Measurements from ENCODE around the gene FUNDC1.
"Not testable (repeated sequence)": the region's sequence is repeated elsewhere in the genome, so short reads cannot be mapped to it uniquely, and the experiment has no call there.

FUNDC1 gene, protein sequence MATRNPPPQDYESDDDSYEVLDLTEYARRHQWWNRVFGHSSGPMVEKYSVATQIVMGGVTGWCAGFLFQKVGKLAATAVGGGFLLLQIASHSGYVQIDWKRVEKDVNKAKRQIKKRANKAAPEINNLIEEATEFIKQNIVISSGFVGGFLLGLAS

DNA sequence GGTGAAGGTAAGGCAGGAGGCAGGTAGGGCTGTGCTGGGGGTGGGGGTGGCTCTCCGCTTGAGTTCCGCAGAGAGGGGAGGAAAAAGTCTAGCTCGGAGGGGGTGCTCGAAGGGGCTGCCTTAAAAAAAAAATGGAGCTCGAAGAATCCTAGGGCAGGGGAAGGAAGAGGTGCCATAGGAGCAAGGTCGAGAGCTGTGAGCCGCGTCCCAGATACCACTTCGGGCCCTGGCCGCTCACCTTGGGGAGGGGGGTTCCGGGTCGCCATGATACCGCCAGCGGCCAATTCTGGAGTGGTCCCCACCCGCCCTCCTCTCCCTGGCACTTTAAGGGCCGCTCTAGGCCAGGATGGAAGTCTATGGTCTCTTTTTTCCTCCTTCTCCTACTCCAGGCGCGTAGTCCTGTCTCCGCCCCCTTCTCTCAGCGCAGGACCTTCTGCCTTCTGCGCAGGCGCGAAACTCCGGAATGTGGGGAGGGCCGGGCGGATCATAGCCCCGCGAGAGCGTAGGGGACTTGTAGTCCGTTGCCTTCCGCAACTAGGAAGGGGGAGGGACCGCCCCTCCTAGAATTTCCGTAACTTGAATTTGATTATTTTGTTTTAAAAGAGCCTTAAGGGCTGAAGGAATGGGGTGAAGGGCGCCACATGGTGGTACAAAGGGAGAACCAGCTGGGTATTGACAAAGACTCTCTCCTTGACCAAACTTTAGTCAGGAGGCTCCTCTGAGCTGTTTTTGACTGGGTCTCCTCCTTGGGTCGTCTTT lies at the start of gene FUNDC1:
Gene FUNDC1 (minus strand): TSS at position 293 of the 759 bp plus-strand sequence. CDS start 27 bp downstream, at position 266.
- Mint-ChIP-seq H3K36me3 (peaks cover 18% of the 10 kb centered on the region), H3K9me3 (no peaks in the 10 kb centered on the region)

DNA sequence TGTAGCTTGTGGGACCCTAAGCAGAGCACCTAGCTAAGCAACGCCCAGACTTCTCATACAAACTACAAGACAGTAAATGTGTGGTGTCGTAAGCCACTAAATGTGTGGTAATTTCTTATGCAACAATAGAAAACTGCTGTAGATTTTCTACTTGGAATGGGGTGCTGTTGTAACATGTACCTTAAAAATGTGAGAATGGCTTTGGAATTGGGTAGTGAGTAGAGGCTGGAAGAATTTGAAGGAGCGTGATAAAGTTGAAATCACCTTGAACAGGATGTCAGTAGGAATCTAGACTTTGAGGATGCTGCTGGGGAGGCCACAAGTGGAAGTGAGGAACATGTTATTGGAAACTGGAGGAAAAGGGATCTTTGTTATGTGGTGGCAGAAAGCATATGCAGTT lies 43.2 kb upstream of the FUNDC1 start:
- Mint-ChIP-seq H3K27me3 (no peaks in the 10 kb centered on the region), H3K4me1 (no peaks in the 10 kb centered on the region), H3K9me3 (peaks cover 6% of the 10 kb centered on the region), H3K36me3 (no peaks in the 10 kb centered on the region), H3K27ac (no peak overlapping the region), H3K4me3 (no peak overlapping the region)
- ATAC-seq = no peak

More for the DNA sequence above, at the start of gene FUNDC1:
- no peaks in the 10 kb centered on the region for H3K27me3 Mint-ChIP-seq
- H3K27ac Mint-ChIP-seq = peak within 1 kb of the TSS; percentile 90
- H3K4me3 Mint-ChIP-seq = peak within 1 kb of the TSS; percentile 94
- peak; percentile 98 for ATAC-seq
- peaks cover 17% of the 10 kb centered on the region for H3K4me1 Mint-ChIP-seq

DNA sequence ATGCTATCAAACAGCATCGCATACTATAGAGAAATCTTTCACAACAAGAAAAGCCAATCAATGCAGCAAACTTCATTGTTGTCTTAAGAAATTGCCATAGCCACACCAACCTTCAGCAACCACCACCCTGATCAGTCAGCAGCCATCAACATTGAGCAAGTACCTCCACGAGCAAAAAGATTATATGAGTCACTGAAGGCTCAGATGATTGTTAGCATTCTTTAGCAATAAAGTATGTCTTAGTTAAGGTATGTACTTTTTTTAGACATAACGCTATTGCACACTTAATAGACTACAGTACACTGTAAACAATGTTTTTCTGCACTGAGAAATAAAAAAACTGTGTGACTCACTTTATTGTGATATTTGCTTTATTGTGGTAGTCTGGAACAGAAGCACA lies 37.8 kb upstream of the FUNDC1 start:
- Mint-ChIP-seq H3K27me3 (no peaks in the 10 kb centered on the region), H3K36me3 (no peaks in the 10 kb centered on the region), H3K27ac (no peak overlapping the region), H3K4me1 (no peaks in the 10 kb centered on the region), H3K9me3 (peaks cover 6% of the 10 kb centered on the region), H3K4me3 (no peak overlapping the region)
- ATAC-seq = no peak

DNA sequence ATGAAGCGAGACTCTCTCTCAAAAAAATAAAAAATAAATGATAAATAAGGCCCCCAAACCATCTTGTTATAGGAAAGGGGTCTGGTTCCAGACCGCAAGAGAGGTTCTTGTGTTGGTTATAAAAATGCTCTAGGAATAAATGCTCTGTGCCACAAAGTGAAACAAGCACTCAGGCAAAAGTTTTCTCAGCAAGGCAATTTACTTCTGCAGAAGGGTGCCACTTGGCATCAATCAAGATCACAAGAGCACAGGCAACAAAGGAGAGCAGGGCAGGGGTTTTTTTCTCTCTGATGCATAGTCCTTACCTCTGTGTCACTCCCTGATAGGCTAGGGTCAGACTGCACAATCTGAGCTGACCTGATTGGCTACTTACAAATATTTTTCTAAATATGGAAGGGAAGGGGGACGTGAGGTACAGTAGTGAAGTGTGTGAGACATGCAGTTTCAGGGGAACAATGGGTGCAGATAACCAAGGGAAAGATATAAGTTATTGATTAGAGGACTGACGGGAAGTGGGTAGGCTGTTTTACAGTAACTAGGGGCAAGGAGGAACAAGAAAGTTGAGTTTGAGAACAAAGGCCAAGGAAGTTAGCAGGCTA lies 29.8 kb upstream of the FUNDC1 start:
- Mint-ChIP-seq H3K4me1 (no peaks in the 10 kb centered on the region), H3K4me3 (no peak overlapping the region), H3K9me3 (peaks cover 8% of the 10 kb centered on the region), H3K27ac (no peak overlapping the region), H3K36me3 (no peaks in the 10 kb centered on the region), H3K27me3 (no peaks in the 10 kb centered on the region)
- ATAC-seq = no peak

DNA sequence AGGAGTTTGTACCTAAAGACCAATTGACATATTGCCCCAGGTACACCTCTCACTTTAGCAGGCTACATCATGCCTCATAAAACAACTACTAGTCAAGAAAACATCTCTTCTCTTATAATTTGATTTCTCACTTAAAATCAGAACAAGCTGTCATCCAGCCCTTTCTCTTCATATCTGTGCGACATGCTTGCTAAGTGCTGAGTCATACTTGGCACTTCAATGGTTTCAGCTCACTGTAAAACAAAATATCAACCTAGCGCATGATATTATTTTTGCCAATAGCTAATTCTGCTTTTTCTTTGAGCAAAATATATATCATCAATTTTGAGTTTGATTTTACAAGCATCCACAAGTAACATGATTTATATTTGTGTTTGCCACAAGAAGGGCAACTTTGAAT lies 27.9 kb upstream of the FUNDC1 start:
- H3K27me3 Mint-ChIP-seq = no peaks in the 10 kb centered on the region
- H3K9me3 Mint-ChIP-seq = peaks cover 11% of the 10 kb centered on the region
- no peak overlapping the region for H3K4me3 Mint-ChIP-seq
- no peaks in the 10 kb centered on the region for H3K36me3 Mint-ChIP-seq
- H3K4me1 Mint-ChIP-seq = no peaks in the 10 kb centered on the region
- H3K27ac Mint-ChIP-seq = no peak overlapping the region
- ATAC-seq = no peak

DNA sequence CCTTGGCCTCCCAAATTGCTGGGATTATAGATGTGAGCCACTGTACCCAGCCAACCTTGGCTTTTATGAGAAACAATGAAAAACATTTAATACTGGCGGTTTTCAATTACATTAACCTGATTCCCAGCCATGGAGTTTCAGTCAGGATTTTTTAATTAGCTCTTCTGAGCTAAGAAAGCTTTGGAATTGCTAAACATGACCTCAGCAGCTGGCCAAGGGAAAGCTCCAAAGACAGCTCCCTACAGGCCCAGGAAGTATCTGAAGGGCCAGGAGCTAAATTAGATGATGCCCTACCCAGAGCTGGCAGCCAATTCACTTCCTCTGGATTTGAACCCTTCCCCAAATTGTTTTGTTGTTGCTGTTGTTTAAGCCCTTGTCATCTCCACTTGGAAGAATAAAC lies 26.5 kb upstream of the FUNDC1 start:
- Mint-ChIP-seq H3K9me3 (peaks cover 11% of the 10 kb centered on the region), H3K36me3 (no peaks in the 10 kb centered on the region), H3K27ac (no peak overlapping the region), H3K27me3 (no peaks in the 10 kb centered on the region), H3K4me3 (no peak overlapping the region), H3K4me1 (no peaks in the 10 kb centered on the region)
- ATAC-seq = no peak

DNA sequence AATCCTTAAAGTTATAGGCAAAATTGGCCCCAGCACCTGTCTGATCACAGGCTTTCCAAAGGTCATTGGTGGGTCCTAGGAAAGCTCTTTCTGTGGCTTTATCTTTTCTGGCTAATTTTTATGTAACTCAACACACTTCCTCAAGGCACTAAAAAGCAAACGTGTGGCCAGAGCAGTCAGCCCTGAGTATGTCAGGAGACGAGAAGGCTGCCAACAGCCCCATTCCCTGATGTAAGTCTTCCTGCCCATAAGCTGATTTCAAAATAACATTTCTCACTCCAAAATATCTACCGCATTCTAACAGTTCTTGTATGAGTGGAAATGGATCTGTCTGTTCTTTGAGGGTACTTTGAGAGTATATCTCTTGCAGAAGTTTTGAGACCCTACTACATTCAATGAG lies 25.5 kb upstream of the FUNDC1 start:
- Mint-ChIP-seq H3K4me3 (no peak overlapping the region), H3K36me3 (no peaks in the 10 kb centered on the region), H3K4me1 (no peaks in the 10 kb centered on the region), H3K27me3 (no peaks in the 10 kb centered on the region), H3K27ac (no peak overlapping the region), H3K9me3 (peaks cover 11% of the 10 kb centered on the region)
- no peak for ATAC-seq

DNA sequence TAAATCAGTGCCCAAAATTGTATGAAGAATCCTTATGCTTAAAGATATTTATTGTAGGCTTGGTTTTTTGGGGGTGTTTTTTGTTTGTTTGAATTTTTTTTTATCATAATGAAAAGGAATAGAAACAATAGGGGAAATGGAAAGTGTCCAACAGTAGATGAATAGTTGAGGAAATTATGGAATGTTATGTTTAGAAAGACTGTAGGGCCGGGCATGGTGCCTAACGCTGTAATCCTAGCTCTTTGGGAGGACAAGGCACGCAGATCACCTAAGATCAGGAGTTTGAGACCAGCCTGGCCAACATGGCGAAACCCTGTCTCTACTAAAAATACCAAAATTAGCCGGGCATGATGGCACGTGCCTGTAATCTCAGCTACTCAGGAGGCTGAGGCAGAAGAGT lies 19.2 kb upstream of the FUNDC1 start:
- not testable (repeated sequence) for H3K36me3 Mint-ChIP-seq, H3K27me3 Mint-ChIP-seq, ATAC-seq, H3K27ac Mint-ChIP-seq, H3K4me3 Mint-ChIP-seq, H3K4me1 Mint-ChIP-seq, H3K9me3 Mint-ChIP-seq

DNA sequence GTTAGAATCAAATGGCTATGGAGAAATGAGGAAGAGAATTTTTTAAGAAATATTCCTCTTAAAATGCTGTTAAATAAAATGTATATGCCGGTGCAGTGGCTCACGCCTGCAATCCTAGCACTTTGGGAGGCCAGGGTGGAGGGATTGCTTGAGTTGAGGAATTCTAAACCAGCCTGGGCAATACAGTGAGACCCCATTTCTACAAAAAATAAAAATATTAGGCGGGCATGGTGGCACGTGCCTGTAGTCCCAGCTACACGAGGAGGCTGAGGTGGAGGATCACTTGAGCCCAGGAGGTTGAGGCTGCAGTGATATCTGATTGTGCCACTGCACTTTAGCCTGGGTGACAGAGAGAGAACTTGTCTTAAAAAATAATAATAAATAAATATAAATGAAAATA lies 7.9 kb upstream of the FUNDC1 start:
- H3K4me1 Mint-ChIP-seq = peaks cover 1% of the 10 kb centered on the region
- ATAC-seq = no peak
- no peak overlapping the region for H3K4me3 Mint-ChIP-seq
- no peak overlapping the region for H3K27ac Mint-ChIP-seq
- H3K9me3 Mint-ChIP-seq = no peaks in the 10 kb centered on the region
- H3K36me3 Mint-ChIP-seq = no peaks in the 10 kb centered on the region
- no peaks in the 10 kb centered on the region for H3K27me3 Mint-ChIP-seq

DNA sequence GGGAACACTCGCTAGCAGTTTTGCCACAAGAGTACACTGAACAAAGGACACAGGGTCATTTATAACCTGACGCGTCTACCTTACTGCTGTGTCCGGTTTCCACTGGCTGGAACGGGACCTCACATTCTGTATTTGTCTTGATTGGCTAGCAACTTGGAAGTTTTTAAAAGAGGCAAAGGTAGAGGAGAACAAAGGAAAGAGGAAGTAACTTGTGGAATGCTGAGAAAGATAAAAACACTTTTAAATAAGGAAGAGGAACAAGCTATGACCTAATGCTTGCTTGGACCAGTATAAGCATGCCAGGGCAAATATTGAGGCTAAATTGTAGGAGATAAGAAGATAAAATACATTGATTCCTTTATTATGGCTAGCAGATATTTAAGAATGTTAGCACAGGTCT lies 2.8 kb upstream of the FUNDC1 start:
- H3K4me3 Mint-ChIP-seq, H3K27ac Mint-ChIP-seq, ATAC-seq, H3K27me3 Mint-ChIP-seq, H3K9me3 Mint-ChIP-seq, H3K36me3 Mint-ChIP-seq: not testable (repeated sequence)
- H3K4me1 Mint-ChIP-seq = peaks cover 11% of the 10 kb centered on the region

DNA sequence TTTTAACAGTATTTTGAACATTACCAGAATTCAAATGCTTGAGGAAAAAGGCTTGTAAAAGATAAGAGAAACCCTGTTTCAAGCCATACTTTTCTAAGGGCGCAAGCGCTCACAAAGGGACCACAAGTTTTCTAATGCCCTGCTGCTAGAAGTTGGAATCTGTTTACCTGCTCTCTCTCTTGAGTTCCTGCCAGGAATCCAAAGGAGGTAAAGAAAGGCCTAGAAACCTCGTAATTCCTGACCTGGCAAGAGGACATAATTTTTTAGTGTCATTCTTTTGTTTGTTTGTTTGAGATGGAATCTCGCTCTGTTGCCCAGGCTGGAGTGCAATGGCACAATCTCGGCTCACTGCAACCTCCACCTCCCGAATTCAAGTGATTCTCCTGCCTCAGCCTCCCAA lies 1.4 kb upstream of the FUNDC1 start:
- H3K36me3 Mint-ChIP-seq = peaks cover 7% of the 10 kb centered on the region
- no peaks in the 10 kb centered on the region for H3K9me3 Mint-ChIP-seq
- no peaks in the 10 kb centered on the region for H3K27me3 Mint-ChIP-seq
- no peak overlapping the region for H3K4me3 Mint-ChIP-seq
- no peak for ATAC-seq
- no peak overlapping the region for H3K27ac Mint-ChIP-seq
- H3K4me1 Mint-ChIP-seq = peaks cover 14% of the 10 kb centered on the region

DNA sequence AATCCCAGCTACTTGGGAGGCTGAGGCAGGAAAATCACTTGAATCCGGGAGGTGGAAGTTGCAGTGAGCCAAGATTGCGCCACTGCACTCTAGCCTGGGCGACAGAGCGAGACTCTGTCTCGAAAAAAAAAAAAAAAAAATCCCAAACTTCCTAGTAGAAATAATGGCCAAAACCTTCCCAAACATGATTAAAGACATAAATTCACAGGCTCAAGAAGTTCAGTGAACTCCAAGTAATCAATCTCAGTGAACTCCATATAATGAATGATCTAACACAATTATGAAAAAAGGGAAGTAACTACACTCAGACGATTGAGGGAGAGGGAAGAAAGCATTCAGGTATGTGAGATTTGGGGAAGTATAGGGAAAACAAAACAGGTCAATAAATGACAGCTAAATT lies 6.5 kb downstream of the FUNDC1 start:
- Mint-ChIP-seq H3K27ac (no peak overlapping the region), H3K9me3 (peaks cover 3% of the 10 kb centered on the region), H3K4me1 (peaks cover 13% of the 10 kb centered on the region), H3K4me3 (no peak overlapping the region), H3K27me3 (no peaks in the 10 kb centered on the region), H3K36me3 (peaks cover 43% of the 10 kb centered on the region)
- no peak for ATAC-seq

DNA sequence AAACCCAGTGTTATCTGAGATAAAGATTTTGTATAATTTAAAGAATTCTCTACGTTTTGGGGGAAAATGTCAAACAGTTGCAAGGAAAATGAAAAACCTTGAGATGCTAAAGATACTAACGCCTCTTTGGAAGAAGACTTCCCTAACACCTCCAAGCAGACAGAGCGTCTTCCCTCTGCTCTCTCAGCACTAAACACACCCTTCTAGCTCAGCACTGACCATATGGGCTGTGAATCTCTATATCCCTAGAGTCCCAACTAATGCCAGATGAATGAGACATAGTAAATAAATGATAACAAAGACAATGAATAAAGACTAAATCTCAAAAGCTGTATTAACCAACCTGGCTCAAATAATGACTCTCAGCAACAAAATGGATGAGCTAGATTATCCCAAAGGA lies 13.3 kb downstream of the FUNDC1 start:
- no peaks in the 10 kb centered on the region for H3K4me1 Mint-ChIP-seq
- peaks cover 9% of the 10 kb centered on the region for H3K36me3 Mint-ChIP-seq
- no peaks in the 10 kb centered on the region for H3K9me3 Mint-ChIP-seq
- no peak for ATAC-seq
- no peaks in the 10 kb centered on the region for H3K27me3 Mint-ChIP-seq
- no peak overlapping the region for H3K27ac Mint-ChIP-seq
- H3K4me3 Mint-ChIP-seq = no peak overlapping the region

DNA sequence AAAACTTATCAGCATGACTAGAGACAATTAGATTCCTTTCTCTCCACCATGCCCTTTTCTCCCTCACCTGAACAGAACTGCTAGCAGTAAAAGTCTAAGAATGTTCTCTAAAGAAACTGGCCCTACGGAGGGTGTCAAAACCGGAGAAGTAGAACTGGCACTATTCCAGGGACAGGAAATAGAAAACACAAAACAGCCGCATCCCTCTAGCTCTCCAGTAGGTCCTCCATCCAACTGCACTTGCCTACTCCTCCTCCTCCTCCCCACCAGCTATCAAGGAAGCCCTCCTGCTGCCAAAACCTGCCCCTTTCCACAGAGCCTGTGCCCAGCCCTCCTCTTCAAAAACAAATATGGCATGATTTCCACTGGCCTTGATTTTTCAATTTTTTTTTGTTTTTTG lies 28.4 kb downstream of the FUNDC1 start:
- Mint-ChIP-seq H3K4me1 (no peaks in the 10 kb centered on the region), H3K36me3 (no peaks in the 10 kb centered on the region), H3K27me3 (no peaks in the 10 kb centered on the region), H3K27ac (no peak overlapping the region), H3K9me3 (no peaks in the 10 kb centered on the region), H3K4me3 (no peak overlapping the region)
- ATAC-seq = no peak

DNA sequence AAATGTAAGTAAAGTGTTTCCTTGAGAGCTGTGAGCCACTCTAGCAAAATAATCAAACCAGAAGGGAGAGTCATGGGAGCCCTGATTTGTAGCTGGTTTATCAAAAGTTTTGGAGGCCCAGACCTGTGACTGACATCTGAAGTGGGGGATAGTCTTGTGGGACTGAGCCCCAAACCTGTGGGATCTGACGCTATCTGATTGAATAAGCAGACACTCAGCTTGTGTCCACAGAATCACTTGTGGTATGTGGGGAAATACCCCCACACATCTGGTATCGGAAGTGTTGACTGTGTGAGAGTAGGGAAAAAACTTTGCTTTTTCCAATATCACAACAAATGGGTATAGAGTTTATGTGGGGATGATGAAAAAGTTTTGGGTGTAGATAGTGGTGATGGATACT lies 35.4 kb downstream of the FUNDC1 start:
- H3K27me3 Mint-ChIP-seq = no peaks in the 10 kb centered on the region
- H3K36me3 Mint-ChIP-seq = no peaks in the 10 kb centered on the region
- H3K9me3 Mint-ChIP-seq = no peaks in the 10 kb centered on the region
- H3K4me1 Mint-ChIP-seq = peaks cover 6% of the 10 kb centered on the region
- no peak overlapping the region for H3K27ac Mint-ChIP-seq
- ATAC-seq = no peak
- no peak overlapping the region for H3K4me3 Mint-ChIP-seq

DNA sequence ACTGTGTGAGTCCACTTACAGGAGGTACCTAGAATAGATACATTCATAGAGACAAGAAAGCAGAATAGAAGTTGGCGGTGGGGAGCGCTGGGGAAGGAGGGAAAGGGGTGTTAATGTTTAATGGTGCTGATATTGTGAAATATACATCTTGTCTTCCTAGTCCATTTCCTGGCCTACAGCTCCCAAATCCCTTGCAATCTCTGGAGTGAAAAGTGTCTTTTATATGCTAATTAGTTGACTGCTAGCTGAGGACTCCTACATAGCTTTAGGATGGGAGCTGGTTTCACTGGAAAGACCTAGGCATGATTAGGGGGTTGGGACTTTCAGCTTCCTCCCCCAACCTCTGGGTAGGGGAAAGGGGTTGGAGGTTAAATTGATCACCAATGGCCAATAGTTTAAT lies 36.0 kb downstream of the FUNDC1 start:
- ATAC-seq = no peak
- H3K4me3 Mint-ChIP-seq = no peak overlapping the region
- no peaks in the 10 kb centered on the region for H3K9me3 Mint-ChIP-seq
- no peaks in the 10 kb centered on the region for H3K36me3 Mint-ChIP-seq
- H3K27ac Mint-ChIP-seq = no peak overlapping the region
- H3K27me3 Mint-ChIP-seq = no peaks in the 10 kb centered on the region
- peaks cover 6% of the 10 kb centered on the region for H3K4me1 Mint-ChIP-seq
